ENCODE results near the gene NLGN3.
A peak's percentile ranks its signal among the peaks of the same experiment; 100 is the strongest.

The NLGN3 gene

DNA sequence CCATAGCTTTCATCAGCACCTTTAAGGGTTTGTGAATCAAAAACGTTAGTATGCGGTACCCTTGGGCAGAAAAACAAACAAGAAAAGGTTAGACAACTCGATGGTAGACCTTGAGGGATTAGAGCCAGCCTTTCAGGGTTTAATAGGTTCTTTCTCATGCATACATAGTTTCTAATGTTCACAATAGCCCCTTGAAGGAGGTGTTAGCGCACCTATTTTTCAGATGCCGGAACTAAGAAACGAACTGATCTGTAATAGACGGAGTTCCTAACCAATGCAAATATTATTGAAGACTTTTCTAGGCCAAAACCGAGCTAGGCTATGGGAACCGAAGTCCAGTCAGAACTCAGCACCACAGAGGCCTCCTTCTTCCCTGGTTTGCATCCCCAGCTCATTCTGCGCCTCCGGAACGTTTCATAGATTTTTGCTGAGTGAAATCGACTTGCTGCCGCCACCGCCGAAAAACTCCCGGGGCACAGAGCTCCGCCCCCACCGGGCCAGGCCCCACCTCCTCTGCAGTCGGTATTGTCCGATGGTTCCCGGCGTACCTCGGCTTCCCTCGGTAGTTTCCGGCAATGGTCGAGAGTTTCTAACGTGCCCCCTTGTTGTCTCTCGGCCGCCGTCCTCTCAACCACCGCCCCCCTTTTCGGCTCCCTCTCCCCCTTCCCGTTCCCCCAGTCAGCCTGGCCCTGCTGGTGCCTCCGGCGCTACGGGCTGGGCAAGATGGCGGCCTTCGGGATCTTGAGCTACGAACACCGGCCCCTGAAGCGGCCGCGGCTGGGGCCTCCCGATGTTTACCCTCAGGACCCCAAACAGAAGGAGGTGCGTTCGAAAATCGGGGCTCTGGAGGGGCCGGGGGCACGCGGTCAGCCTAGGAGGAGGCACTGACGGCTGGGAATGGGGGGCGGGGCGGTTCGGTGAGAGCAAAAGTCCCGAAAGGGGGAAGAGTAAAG lies 26.3 kb upstream of the NLGN3 start, which contains the start of gene MED12:
TSS of gene MED12 (plus strand) at position 565 of the 953 bp plus-strand sequence. CDS start at position 724, 159 bp downstream.
- DNase-seq (ENCODE audit: low spot score), result peak; percentile 54

DNA sequence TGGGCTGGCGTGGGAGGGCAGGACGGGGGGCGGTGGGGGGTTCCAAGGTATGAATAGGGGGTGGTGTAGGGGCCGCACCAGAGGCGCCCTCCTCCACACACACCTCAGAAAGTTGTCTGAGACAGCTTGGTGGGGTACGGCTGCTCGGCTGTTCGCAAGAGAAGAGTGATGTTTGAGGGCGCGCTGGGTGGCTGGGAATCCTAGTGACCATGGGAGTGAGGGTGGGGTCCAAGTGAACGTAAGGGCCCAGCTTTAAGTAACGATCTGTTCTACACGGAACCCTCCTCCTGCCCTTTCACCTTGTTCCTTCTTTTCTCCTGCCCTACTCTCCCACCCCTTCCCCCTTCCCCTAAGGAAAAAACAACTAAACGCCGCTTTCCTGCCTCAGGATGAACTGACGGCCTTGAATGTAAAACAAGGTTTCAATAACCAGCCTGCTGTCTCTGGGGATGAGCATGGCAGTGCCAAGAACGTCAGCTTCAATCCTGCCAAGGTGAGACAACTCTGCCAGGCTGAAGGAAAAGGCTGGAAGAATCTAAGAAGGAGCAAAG lies 25.6 kb upstream of the NLGN3 start:
- no peak for DNase-seq (ENCODE audit: low spot score)

DNA sequence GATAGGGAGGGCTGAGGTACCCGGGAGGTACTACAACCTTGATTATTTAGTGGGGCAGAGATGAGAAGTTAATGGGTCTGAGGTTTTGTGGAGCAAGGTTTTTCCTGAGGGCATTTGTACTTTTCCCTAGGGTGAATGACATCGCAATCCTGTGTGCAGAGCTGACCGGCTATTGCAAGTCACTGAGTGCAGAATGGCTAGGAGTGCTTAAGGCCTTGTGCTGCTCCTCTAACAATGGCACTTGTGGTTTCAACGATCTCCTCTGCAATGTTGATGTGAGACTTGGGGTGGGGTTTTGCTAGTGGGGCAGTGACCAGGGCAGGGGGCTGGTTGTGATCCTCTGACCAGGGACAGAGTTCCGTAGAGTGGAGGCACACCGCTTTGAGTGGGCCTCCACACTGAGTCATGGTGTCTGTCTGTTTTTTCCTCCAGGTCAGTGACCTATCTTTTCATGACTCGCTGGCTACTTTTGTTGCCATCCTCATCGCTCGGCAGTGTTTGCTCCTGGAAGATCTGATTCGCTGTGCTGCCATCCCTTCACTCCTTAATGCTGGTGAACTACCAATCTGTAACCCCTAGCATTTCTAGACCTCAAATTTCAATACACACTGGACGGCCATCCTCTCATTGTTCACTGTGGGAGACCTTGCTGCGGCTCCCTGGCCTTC lies 16.3 kb upstream of the NLGN3 start:
- DNase-seq (ENCODE audit: low spot score), result no peak

DNA sequence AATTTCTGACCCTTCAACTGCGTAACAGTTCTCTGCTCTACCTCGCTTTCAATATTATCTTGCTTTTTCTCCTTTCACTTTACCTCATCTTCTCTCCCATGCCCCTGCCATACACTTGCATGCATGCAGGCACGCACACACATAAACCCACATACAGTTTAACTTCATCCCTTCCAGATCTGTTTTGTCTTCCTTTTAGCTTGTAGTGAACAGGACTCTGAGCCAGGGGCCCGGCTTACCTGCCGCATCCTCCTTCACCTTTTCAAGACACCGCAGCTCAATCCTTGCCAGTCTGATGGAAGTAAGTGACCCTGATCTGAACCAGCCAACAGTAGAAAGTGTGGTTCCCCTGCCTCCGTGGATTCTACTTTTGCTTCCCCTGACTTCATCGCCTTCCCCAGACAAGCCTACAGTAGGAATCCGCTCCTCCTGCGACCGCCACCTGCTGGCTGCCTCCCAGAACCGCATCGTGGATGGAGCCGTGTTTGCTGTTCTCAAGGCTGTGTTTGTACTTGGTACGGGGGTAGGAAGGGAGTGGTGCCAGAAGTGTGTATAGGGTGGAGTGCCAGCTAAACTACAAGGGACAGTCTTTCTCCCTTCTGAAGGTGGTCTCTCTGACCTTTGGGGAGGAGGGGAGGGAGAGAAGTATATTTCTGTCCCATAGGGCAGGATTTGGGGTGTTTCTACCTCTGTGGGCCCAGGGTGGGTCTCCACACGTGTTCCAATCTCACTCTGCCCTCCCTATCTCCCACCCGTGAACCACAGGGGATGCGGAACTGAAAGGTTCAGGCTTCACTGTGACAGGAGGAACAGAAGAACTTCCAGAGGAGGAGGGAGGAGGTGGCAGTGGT lies 15.5 kb upstream of the NLGN3 start:
- DNase-seq (ENCODE audit: low spot score), result peak; percentile 11

DNA sequence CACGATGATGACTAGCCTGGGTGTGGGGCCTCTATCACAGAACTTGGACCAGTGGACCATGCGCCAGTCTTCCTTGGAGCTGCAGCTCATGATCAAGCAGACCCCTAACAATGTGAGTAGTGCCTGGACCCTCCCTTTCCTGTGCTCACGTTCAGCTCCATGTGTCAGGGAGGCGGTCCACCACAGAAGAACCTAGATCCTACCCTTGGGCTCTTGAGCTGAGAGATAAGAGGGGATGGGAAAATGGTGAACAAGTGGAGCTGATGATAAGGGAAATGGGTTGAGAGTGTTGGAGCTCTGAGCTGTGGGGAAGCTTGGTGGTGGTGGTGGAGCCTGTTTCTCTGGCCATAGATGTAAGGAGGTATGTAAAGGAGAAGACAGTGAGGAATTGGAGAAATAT lies 13.1 kb upstream of the NLGN3 start:
- no peak for DNase-seq (ENCODE audit: low spot score)

DNA sequence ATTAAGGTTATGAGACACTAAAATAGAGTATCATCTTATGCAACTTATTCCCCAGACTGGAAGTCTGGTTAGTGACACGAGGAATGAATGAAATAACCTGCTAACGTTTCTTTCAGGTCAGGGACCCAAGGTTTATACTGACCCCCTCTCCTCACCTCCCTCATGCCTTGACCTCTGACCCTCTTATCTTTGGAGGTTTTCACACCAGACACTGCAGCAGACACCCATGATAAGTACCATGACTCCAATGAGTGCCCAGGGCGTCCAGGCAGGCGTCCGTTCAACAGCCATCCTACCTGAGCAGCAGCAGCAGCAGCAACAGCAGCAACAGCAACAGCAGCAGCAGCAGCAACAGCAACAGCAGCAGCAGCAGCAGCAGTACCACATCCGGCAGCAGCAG lies 4.2 kb upstream of the NLGN3 start:
- no peak for DNase-seq (ENCODE audit: low spot score)

DNA sequence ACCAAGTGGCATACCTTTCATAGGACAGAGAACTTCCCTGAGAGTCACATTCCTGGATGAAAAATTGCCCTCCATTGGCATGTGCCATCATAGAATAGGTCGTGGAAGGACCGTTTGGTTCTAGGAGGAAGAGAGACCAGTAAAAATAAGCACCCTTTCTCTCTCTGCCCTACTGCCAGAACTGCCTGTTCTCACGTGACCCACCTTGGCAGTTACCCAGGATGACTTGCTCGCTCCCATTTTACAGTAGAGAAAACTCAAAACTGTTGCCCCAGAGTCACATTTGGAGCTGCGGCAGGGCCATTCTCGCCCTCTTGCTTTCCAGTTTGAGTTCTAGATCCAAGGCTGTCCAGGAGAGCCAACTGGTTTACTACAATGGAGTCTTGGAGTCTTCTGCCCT lies 1.1 kb upstream of the NLGN3 start:
- DNase-seq (ENCODE audit: low spot score), result no peak

DNA sequence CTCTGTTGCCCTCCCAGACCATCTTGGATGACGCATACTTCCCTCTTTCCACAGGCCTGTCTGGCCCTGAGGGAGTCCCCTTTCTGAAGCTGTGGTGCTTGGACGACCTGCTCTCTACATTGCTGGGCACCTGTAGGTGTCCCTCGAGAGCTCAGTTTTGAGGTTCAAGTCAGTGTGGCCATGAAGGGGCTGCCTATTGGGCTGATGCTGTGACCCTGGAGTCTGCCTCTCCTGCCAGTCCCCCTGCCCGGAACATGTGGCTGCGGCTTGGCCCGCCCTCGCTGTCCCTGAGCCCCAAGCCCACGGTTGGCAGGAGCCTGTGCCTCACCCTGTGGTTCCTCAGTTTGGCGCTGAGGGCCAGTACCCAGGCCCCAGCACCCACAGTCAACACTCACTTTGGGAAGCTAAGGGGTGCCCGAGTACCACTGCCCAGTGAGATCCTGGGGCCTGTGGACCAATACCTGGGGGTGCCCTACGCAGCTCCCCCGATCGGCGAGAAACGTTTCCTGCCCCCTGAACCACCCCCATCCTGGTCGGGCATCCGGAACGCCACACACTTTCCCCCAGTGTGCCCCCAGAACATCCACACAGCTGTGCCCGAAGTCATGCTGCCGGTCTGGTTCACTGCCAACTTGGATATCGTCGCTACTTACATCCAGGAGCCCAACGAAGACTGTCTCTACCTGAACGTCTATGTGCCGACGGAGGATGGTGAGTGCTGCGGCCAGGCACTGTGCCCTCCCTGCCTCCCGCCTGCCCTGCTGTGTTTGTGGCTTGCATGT lies 3.0 kb downstream of the NLGN3 start:
- DNase-seq (ENCODE audit: low spot score), result no peak

DNA sequence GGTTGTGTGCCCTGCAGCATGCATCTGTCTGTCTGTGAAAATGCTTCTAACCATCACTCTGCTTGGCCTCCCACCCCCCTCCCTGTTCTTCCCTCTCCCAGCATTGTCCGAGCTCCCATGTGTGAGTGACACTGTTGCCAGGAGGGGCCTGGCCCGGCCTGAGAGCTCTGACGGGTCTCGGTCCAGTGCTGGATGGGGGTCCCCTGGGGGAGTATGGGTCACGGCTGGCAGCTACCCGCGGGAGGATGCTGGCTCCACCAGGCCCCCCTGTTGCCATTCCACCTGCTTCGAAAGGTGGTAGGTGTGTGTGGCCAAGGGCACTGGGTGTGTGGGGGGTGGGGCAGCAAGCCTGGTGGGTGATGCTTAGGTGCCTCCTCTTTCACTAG lies 3.6 kb downstream of the NLGN3 start:
- DNase-seq (ENCODE audit: low spot score), result no peak

DNA sequence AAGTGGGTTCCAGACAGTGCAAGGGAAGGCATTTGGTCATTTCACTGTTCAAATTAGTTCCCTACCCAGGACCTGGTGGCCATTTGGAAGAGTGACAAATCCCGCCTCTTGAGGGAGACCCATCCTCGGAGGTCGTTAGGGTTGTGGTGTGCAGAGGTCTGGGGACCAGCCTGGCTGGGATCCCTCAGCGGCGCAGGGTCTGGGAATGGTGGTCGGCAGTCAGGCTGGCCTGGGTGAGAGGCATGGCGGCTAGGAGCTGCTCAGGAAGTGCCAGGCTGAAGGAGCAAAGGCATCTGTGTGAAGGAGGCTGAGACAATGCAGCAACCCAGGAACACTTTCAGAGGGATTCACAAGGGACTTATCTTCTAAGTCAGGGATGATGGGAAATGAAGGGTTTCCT lies 6.7 kb downstream of the NLGN3 start:
- DNase-seq (ENCODE audit: low spot score), result no peak

DNA sequence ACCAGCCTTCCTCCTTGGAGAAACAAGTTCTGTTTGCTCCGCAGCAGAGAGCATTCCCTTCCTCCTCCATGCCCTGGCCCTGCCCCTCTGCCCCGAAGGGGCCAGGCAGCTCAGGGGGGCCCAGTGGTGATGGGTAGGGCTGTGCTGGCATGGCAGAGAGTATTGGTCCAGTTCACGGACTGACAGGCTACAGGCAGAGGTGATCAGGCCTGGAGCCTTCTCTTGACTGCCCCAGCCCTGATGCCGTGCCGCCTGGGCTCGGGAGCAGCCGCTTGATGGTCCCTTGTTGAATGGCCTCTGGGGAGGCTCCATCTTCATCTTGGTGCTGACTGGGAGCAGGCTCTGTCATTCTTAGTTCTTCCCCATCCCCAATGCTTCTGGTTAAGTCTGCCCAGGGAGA lies 9.6 kb downstream of the NLGN3 start:
- DNase-seq (ENCODE audit: low spot score), result no peak

DNA sequence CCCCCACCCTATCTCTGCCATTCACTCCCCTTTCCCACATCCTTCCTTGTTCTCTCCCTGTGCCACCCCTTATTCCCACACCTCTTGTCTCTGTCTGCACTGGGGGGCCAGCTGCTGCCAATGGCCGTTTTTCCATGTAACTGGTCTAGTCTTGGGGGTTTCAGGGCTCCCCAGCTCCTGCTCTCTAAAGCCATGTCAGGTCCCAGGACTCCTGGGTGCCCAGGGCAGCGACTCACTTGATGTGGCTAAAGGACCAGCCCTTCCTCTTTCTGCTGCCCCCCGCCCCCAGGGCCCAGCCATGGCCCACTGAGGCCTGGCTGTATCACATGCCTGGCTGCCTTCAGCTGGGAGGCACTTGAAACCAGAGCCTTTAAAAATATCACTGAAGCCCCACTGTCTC lies 10.0 kb downstream of the NLGN3 start:
- no peak for DNase-seq (ENCODE audit: low spot score)

DNA sequence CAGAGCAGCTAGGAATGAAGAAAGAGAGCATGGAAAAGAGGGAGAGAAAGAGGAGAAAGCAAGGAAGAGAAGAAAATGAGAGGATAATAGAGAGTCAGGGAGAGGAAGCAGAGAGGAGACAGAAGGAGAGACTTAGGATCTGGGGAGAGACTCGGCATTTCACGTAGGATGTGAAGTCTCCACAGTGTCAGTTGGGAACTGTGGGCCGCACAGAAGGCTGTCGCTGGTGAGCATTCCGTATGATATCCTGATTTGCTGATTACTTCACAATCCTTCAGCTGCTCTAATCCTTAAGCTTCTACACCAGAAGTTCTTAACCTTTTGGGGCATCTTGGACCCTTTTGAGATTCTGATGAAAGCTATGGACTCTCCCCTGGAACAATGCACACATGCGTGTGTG lies 14.0 kb downstream of the NLGN3 start:
- DNase-seq (ENCODE audit: low spot score), result no peak

DNA sequence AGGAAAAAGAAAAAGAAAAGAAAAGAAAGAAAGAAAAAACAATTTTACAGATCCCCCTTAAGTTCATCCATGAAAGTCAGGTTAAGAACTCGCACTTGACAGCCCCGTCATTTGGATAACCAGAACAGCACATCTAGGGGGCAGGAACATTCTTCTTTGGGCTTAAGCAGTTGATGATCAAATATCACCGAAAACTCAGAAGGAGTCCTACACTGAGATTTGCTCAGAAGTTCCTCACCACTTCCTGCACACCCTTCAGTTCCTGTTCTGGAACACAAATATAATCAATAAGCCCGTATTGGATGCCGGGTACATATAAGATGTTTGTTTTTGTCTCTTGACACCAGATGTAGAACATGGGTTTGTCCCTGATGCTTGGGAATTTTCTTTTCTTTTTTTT lies 14.7 kb downstream of the NLGN3 start:
- no peak for DNase-seq (ENCODE audit: low spot score)

DNA sequence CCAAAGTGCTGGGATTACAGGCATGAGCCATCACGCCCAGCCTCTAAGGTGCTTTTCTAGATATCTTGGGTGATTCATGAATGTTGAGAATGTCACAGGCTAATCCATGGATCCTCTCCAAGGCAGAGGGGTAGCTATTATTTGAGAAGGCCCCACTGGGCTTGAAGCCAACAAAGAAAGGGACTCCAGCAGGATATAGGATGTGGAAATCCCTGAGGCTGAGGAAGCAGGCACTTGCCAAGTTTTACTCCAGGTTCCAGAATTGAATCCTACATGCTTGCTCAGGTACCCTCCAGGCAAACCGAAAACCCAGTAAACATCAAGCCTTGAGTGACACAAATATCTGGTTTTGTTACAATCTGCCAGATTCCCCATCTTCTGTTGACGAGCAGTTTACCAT lies 15.8 kb downstream of the NLGN3 start:
- no peak for DNase-seq (ENCODE audit: low spot score)

DNA sequence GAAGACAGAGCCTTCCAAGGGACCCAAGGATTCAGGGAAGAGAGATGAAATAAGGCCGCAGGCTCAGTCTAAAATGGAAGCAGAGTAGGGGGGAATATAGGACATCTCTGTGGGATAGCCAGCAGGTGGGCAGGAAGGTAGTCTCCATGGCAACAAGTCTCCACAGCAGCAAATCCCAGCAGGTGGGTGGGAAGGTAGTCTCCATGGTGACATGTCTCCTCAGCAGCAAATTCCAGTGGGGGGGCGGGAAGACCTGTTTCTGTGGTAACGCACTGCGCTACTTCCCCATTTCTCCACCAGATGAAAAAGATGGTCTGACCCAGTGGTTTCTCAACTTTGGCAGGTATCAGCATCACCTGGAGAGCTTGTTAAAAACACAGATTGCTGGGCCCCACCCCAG lies 18.3 kb downstream of the NLGN3 start:
- DNase-seq (ENCODE audit: low spot score), result no peak

DNA sequence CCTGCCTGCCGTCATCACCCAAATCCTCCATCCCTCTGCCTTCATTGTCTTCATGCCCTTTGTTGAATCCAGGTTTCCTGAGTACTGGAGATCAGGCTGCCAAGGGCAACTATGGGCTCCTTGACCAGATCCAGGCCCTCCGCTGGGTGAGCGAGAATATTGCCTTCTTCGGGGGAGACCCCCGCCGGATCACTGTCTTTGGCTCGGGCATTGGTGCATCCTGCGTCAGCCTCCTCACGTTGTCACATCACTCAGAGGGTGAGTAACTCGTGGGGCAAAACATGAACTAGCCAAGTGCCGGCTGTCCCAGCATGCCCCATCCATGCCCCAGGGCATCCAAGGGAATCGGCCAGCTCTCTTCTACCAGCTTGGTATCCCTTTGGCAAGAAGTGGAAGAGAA lies 19.4 kb downstream of the NLGN3 start:
- no peak for DNase-seq (ENCODE audit: low spot score)

DNA sequence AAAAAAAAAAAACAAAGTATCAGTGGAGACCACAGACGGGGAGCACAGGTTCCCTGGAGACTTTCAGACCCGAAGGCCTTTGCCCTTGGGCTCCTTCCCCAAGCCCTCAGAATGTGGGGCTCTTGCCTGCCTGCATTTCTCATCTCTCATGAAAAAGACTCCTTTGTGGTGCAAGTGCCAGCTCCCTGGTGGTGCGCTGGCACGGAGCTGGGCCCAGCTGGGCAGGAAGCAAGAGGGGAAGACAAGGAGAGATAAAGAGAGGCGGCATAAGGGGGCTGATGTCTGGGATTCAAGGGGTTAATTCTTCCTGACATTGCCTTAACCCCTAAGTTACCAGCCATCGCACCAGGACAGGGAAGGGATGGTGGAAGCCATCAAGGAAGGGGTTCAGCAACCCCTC lies 21.8 kb downstream of the NLGN3 start:
- DNase-seq (ENCODE audit: low spot score), result no peak

DNA sequence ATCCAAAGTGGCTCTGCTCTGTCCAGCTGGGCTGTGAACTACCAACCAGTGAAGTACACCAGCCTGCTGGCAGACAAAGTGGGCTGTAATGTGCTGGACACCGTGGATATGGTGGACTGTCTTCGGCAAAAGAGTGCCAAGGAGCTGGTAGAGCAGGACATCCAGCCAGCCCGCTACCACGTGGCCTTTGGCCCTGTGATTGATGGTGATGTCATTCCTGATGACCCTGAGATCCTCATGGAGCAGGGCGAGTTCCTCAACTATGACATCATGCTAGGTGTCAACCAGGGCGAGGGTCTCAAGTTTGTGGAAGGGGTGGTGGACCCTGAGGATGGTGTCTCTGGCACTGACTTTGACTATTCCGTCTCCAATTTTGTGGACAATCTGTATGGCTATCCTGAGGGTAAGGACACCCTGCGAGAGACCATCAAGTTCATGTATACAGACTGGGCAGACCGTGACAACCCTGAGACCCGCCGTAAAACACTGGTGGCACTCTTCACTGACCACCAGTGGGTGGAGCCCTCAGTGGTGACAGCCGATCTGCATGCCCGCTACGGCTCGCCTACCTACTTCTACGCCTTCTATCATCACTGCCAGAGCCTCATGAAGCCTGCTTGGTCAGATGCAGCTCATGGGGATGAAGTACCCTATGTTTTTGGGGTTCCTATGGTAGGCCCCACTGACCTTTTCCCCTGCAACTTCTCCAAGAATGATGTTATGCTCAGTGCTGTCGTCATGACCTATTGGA lies 22.6 kb downstream of the NLGN3 start:
- DNase-seq (ENCODE audit: low spot score), result no peak

DNA sequence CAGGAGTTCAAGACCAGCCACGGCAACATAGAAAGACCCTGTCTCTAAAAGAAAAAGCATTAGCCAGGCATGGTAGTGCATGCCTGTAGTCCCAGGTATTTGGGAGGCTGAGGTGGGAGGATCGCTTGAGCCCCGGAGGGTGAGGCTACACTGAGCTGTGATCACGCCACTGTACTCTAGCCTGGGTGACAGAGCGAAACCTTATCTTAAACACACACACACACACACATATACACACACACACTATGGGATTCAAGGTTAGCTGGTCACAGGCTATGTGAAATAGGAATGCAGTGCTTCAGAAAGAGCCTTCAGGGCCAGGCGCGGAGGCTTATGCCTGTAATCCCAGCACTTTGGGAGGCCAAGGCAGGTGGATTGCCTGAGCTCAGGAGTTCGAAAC lies 23.5 kb downstream of the NLGN3 start:
- DNase-seq (ENCODE audit: low spot score), result no peak

DNA sequence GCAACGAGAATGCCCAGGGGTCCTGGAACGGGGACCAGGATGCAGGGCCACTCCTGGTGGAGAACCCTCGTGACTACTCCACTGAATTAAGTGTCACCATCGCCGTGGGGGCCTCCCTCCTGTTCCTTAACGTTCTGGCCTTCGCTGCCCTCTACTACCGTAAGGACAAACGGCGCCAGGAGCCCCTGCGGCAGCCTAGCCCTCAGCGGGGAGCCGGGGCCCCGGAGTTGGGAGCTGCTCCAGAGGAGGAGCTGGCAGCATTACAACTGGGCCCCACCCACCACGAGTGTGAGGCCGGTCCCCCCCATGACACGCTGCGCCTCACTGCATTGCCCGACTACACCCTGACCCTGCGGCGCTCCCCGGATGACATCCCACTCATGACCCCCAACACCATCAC lies 24.9 kb downstream of the NLGN3 start:
- no peak for DNase-seq (ENCODE audit: low spot score)

Data from LoVo (cell line).